22Rv1 (cell line): ENCODE data around the gene ZNF484.
"Not testable (repeated sequence)": the region's sequence is repeated elsewhere in the genome, so short reads cannot be mapped to it uniquely, and the experiment has no call there.

ENCODE experiments used
- H3K27ac ChIP-seq: fragments of 450-650 bp; 2 replicates; pipeline ENCODE4 v1.5.1; 2017
- CTCF ChIP-seq: fragments of 450-650 bp; IDR thresholded peaks from 2 replicates; pipeline ENCODE4 v1.5.1; 2017; ENCODE audit warnings: mild to moderate bottlenecking
- ZFX ChIP-seq: fragments of 450-650 bp; IDR thresholded peaks from 2 replicates; pipeline ENCODE4 v1.6.1; 2017; ENCODE audit warnings: antibody characterized with exemption, borderline replicate concordance

The ZNF484 gene

GRCh38 chr9:92829420-92829819 is 48.4 kb downstream of the ZNF484 start:
- H3K27ac ChIP-seq: no peak overlapping the region
- TF ChIP-seq CTCF: no peak
- no peak for TF ChIP-seq ZFX

- H3K27ac ChIP-seq: not testable (repeated sequence)
These were observed 52.8 kb downstream of the ZNF484 start for GRCh38 chr9:92825065-92825464.

- TF ChIP-seq CTCF: no peak
- TF ChIP-seq ZFX: no peak
- H3K27ac ChIP-seq: no peak overlapping the region
These were observed 56.9 kb downstream of the ZNF484 start for GRCh38 chr9:92820964-92821363.

GRCh38 chr9:92819898-92820297 is 57.9 kb downstream of the ZNF484 start:
- not testable (repeated sequence) for H3K27ac ChIP-seq

GRCh38 chr9:92809629-92810326 is 68.1 kb downstream of the ZNF484 start:
- H3K27ac ChIP-seq: not testable (repeated sequence)

- TF ChIP-seq CTCF (peak; percentile 73), ZFX (no peak)
- no peak overlapping the region for H3K27ac ChIP-seq
These were observed 68.9 kb downstream of the ZNF484 start for GRCh38 chr9:92808726-92809451.

- H3K27ac ChIP-seq: no peak overlapping the region
- TF ChIP-seq ZFX (no peak), CTCF (no peak)
These were observed 69.8 kb downstream of the ZNF484 start for GRCh38 chr9:92807757-92808725.

GRCh38 chr9:92807031-92807756 is 70.6 kb downstream of the ZNF484 start:
- H3K27ac ChIP-seq: no peak overlapping the region
- TF ChIP-seq ZFX: no peak
- no peak for TF ChIP-seq CTCF
